ENCODE measurements around the gene PMPCA.

GRCh38 chr9:136444102-136444501 lies 33.6 kb downstream of the PMPCA start:
- TF ChIP-seq POLR2A (IDR thresholded peaks at IDR 0.05) (no peak), CTCF (IDR thresholded peaks at IDR 0.05) (no peak)
